GM19467 (cell line): ENCODE measurements around the gene KRTCAP3.

Experiments used
- ATAC-seq: cut with Tn5 transposase; IDR thresholded peaks from one replicate; pipeline ENCODE4 v1.9.1; 2021; ENCODE audit warnings: mild to moderate bottlenecking, moderate library complexity; ENCODE audit not compliant: unreplicated experiment

KRTCAP3 gene

DNA sequence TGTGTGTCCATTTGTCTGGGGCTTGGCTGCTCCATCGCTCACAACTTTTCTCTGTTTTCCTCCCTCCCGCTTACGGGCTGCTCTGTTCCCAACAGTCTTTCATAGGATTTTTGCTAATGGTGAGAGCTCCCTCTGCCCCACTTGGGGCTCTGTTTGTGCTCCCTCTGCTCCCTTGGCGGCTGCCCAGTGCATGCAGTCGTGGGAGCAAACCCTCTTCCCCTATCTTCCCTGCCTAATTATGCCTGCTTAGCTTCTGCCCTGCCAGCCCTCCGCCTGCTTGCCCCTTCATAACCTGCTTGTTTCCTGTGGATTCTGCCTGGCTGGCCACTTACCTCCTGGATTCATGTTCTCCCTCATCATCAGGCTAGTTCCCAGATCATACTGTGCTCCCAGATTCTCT lies 6.6 kb upstream of the KRTCAP3 start:
- no peak for ATAC-seq

DNA sequence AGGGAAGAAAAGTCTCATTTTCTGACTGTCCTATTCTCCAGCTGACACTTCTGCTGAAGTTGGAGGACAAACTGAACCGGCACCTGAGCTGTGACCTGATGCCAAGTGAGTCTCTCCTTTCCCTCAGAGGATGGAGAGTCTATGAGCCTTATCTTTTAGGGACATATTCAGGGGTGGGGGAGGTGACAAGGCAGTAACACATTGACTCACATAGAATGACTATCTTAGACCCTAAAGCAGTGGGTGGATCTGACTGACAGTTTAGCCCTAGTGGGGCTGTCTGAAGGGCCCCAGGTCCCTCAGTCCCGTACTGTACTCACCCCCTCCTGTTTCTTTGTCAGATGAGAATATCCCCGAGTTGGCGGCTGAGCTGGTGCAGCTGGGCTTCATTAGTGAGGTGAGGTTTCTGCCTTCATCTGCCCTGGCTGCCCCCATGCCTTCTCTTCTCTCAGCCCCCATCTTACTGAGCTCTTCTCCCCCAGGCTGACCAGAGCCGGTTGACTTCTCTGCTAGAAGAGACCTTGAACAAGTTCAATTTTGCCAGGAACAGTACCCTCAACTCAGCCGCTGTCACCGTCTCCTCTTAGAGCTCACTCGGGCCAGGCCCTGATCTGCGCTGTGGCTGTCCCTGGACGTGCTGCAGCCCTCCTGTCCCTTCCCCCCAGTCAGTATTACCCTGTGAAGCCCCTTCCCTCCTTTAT lies 805 bp upstream of the KRTCAP3 start:
- no peak for ATAC-seq

DNA sequence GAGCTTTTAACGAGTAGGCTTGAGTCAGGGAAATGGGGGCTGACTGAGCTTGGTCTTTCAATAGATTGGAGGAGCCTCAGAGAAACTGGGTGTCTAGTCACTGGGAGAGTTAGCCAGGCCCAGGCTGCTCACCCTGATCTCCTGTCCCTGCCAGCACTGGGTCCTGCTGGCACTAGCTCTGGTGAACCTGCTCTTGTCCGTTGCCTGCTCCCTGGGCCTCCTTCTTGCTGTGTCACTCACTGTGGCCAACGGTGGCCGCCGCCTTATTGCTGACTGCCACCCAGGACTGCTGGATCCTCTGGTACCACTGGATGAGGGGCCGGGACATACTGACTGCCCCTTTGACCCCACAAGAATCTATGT lies 720 bp downstream of the KRTCAP3 start:
- ATAC-seq = no peak

- ATAC-seq = no peak
These were observed 3.0 kb downstream of the KRTCAP3 start for GRCh38 chr2:27445155-27445554.

DNA sequence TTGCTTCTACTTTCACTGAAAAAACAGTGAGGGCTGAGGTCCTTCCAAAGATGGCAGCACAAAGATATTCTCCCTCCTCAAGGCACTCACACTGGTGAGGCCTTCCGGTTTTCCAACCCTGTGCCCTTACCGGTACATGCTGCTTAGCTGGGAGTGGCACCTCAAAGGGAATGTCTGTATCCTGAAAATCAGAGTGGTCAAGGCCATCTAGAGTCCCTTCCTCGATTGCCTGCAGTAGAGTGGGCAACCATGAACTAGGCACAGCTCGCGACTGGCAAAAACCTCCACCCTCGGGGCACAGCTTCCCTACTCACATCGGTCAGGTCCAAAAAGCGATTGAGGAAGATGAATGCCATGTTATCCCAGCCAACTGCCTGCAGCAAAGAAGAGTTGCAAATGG lies 3.4 kb downstream of the KRTCAP3 start:
- no peak for ATAC-seq

GRCh38 chr2:27446057-27446456 lies 3.9 kb downstream of the KRTCAP3 start:
- no peak for ATAC-seq

DNA sequence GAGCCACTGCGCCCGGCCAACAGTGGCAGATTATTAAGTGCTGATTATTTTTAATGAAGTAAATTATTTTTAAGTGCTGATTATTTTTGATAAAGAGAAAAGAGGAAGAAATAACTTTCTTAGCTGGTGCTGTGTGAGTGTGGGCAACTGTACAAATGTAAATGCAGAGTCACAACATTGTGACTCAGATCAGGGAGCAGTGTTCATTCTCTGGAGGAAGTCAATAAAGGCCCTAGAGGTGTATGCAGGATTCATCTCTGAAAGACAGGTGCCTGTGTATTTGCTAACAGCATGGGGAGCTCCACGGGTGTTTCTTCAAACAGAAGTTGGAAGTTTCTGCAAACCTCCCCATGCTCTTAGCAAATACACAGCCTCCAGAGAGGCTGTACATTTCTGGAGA lies 6.2 kb downstream of the KRTCAP3 start:
- ATAC-seq = no peak

- no peak for ATAC-seq
These were observed 8.9 kb downstream of the KRTCAP3 start for GRCh38 chr2:27451095-27451494.

- no peak for ATAC-seq
These were observed 11.8 kb downstream of the KRTCAP3 start for GRCh38 chr2:27453968-27454367.

DNA sequence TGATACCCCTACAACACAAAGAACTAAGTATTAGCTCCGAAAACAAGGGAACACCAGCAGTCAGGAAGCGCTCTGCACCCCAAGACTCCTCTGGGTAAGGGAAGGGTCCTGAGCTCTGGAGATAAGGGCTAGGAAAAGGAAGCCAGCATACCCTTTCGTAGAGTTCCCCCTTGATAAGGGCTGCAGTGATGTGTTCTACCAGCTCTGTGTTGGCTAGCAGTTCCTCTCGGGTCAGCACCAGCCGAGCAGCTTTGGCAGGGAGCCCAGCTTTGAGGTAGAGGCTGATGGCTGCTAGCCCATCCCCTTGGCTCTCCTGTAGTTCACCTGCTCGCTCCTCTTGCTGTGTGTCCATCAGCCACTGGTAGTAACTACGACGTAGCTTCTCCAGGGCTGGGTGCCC lies 18.9 kb downstream of the KRTCAP3 start:
- no peak for ATAC-seq

DNA sequence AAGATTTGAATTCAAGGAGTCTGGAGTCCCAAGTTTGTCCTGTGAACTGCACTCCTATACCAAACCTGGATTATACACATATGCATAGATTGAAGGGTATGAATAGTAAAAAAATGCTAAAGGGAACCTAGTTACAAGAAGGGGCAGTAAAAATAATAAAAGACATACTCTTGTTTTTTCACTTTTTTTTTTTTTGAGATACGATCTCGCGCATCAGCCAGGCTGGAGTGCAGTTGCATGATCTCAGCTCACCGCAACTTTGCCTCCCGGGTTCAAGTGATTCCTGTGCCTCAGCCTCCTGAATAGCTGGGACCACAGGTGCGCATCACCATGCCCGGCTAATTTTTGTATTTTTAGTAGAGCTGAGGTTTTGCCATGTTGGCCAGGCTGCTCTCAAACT lies 22.3 kb downstream of the KRTCAP3 start:
- ATAC-seq = no peak

GRCh38 chr2:27471961-27472360 lies 29.8 kb downstream of the KRTCAP3 start:
- ATAC-seq = no peak

GRCh38 chr2:27485496-27485895 lies 43.3 kb downstream of the KRTCAP3 start:
- no peak for ATAC-seq

DNA sequence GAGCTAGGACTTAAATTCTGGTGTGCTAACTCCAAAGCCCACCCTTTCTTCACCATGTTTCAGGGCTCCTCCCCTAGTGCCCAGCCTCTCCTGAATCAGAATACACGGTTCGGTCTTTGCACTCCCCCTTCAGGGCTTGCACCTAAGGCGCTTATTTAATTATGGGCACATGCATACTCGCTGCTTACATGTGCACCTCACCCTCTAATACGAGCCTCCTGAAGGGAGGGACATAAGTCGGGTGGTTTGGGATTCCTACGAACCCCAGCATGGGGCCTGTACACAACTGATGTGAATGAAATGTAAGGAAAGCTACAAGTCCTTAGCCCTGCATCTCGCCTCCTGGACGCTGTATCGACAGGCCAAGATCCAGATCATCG lies 46.9 kb downstream of the KRTCAP3 start:
- peak; percentile 4 for ATAC-seq

DNA sequence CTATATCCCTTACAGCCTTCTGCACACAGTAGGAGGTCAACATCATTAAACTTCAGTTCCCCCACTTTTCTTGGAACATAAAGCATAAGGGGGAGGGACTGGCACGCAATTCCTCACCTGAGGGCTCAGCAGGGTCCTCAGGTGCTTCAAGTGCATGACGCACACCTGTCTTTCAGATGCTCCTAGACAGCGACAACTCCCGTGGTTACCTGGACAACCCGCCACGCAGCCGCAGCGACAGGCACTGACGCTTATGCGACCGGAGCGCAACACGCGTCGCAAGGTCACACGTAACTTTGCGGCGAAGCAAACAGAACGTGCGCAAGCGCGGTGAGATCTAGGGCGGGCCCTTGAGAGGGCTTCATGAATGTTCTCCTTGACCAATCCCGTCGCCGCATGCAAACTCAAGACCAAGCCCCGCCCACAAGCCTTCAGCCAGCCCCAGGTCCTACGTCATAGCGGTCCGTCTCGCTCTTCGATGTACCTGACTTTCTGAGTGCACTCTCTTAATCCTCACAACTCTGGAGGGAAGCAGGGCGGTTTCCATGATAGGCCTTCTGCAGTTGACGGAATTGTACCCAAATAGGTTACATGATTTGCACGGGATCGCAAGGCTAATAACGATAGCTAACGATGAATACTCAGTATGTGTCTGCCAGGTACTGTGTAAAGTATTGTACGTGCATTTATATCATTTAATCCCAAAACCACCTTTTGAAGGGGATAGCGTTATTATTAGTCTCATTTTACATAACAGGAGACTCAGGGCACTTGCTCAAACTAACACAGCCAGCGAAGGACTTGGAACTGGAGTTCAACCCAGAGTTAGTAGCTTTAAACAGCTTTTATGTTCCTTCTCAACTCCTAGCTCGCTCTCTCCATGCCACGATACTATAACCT lies 47.6 kb downstream of the KRTCAP3 start, which contains the start of gene IFT172:
Gene IFT172 (minus strand): TSS at position 246 of the 900 bp plus-strand sequence. CDS start 90 bp downstream, at position 156.
- ATAC-seq = peak; percentile 93

GRCh38 chr2:27492557-27492956 lies 50.4 kb downstream of the KRTCAP3 start:
- ATAC-seq = no peak

DNA sequence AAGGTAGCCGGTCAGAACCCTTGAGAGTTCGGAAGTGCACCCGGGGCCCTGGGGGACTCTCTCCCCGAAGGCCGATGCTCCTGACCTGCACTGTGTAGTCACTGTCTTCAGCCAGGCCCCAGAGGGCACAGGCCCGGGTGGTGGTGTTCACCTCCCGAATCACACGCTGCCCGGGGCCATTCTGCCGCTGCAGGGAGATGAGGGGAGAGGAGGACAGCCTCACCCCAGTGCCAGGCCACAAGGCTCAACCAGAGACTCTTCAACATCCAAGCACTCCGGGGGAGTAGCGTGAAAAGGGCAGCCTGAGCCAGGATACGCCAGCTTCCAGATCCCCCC lies 51.7 kb downstream of the KRTCAP3 start:
- ATAC-seq = no peak
